H1 (cell line): Measurements from ENCODE around the gene FGF14. TPM values are rescaled to one million over a fixed set of nuclear protein-coding genes. Genes with fewer than 3 reads are reported as not detected.

ENCODE experiments used
- CTCF ChIA-PET: fragments of 300-600 bp; sonication (Branson Sonifier 250); formaldehyde crosslinking; loops from one replicate; lab custom pipeline; 2021; ENCODE audit not compliant: partially characterized antibody; lab: Charles Lee
- POLR2A ChIA-PET: fragments of 300-600 bp; sonication (Branson Sonifier 250); formaldehyde crosslinking; loops from one replicate; lab custom pipeline; 2021; ENCODE audit warnings: inconsistent platforms; ENCODE audit not compliant: partially characterized antibody; lab: Charles Lee
- DNase-seq, 2 experiments: peaks; one replicate each; pipeline versions ENCODE4 v3.0.0 to v3.0.0-alpha.2; 2010 to 2022; ENCODE audit warnings: low spot score in 2 of 2, low read depth in 1 of 2, mixed read lengths in 1 of 2
- FAIRE-seq: peaks from 2 replicates; lab custom pipeline; 2011; peaks lifted over from hg19 to GRCh38; lab: Jason Lieb, UNC
- H2AFZ ChIP-seq: 2 replicates; pipeline ENCODE4 v1.8.1; 2012; ENCODE audit warnings: low read length, inconsistent platforms
- H2AK5ac ChIP-seq: 2 replicates; pipeline ENCODE4 v1.6.1; 2013; ENCODE audit warnings: low read depth, low read length
- H2BK120ac ChIP-seq: replicated peaks from 2 replicates; pipeline ENCODE3; 2013; ENCODE audit warnings: low read depth, low read length, inconsistent platforms
- H2BK12ac ChIP-seq: 2 replicates; pipeline ENCODE4 v1.6.1; 2013; ENCODE audit warnings: low read depth, low read length
- H2BK15ac ChIP-seq: 2 replicates; pipeline ENCODE4 v1.6.1; 2013; ENCODE audit warnings: low read length
- H2BK20ac ChIP-seq: 2 replicates; pipeline ENCODE4 v1.6.1; 2013; ENCODE audit warnings: low read length
- H2BK5ac ChIP-seq: 2 replicates; pipeline ENCODE4 v1.6.1; 2013; ENCODE audit warnings: low read depth, low read length
- H3K14ac ChIP-seq: 2 replicates; pipeline ENCODE4 v1.6.1; 2013; ENCODE audit warnings: inconsistent platforms; ENCODE audit not compliant: insufficient read length
- H3K18ac ChIP-seq: 2 replicates; pipeline ENCODE4 v1.6.1; 2013; ENCODE audit warnings: low read length; ENCODE audit errors: extremely low read depth
- H3K23ac ChIP-seq: 2 replicates; pipeline ENCODE4 v1.6.1; 2013; ENCODE audit warnings: inconsistent platforms; ENCODE audit not compliant: insufficient read length
- H3K23me2 ChIP-seq: 2 replicates; pipeline ENCODE4 v1.6.1; 2013; ENCODE audit warnings: low read depth, low read length
- H3K27ac ChIP-seq: 2 replicates; pipeline ENCODE4 v1.6.1; 2011; ENCODE audit warnings: low read depth, low read length, inconsistent platforms
- H3K27me3 ChIP-seq, 4 experiments: replicated peaks in 1 of 4; 1 replicate in 1 of 4; 2 replicates in 3 of 4; pipeline versions ENCODE4 v1.6.1 to v1.8.1; 2011 to 2013; ENCODE audit warnings: low read length in 3 of 4, mild to moderate bottlenecking in 3 of 4, inconsistent platforms in 2 of 4, mixed read lengths in 2 of 4, moderate library complexity in 1 of 4; ENCODE audit not compliant: control insufficient read depth in 3 of 4, insufficient read depth in 3 of 4; ENCODE audit errors: extremely low read depth in 1 of 4
- H3K36me3 ChIP-seq, 4 experiments: 2 replicates each; pipeline versions ENCODE4 v1.6.1 to v1.8.1; 2011 to 2013; ENCODE audit warnings: mild to moderate bottlenecking in 4 of 4, low read length in 3 of 4, moderate library complexity in 2 of 4, control low read depth in 1 of 4, inconsistent platforms in 1 of 4; ENCODE audit not compliant: insufficient read depth in 4 of 4, control insufficient read depth in 2 of 4
- H3K4ac ChIP-seq: replicated peaks from 2 replicates; pipeline ENCODE3; 2013; ENCODE audit warnings: low read length, low read depth, mixed read lengths, inconsistent platforms; ENCODE audit not compliant: insufficient read length
- H3K4me1 ChIP-seq, 4 experiments: replicated peaks in 1 of 4; 1 replicate in 1 of 4; 2 replicates in 3 of 4; pipeline versions ENCODE4 v1.6.1 to v1.8.1; 2011 to 2013; ENCODE audit warnings: low read length in 3 of 4, inconsistent platforms in 2 of 4, mixed read lengths in 1 of 4; ENCODE audit not compliant: insufficient read depth in 4 of 4, control insufficient read depth in 3 of 4
- H3K4me2 ChIP-seq, 2 experiments: 2 replicates each; pipeline versions ENCODE4 v1.6.1 to v1.8.1; 2011 to 2013; ENCODE audit warnings: low read depth in 2 of 2, low read length in 2 of 2, control low read depth in 1 of 2, inconsistent platforms in 1 of 2, mild to moderate bottlenecking in 1 of 2; ENCODE audit not compliant: insufficient read depth in 1 of 2
- H3K4me3 ChIP-seq, 4 experiments: fragments of 200-600, 300-600 bp in 1 of 4; sonication (generic), shearing (Covaris generic), sonication (Bioruptor Twin) in 1 of 4; 2 replicates each; pipeline versions ENCODE4 v1.5.1 to v1.8.1; 2011 to 2016; ENCODE audit warnings: low read length in 4 of 4, low read depth in 3 of 4, control low read depth in 2 of 4, inconsistent platforms in 2 of 4, mild to moderate bottlenecking in 2 of 4, mixed read lengths in 1 of 4, moderate library complexity in 1 of 4; ENCODE audit not compliant: insufficient read depth in 2 of 4; ENCODE audit errors: extremely low read depth in 1 of 4
- H3K56ac ChIP-seq: replicated peaks from 2 replicates; pipeline ENCODE3; 2013; ENCODE audit warnings: low read depth, mild to moderate bottlenecking, mixed read lengths, low read length, inconsistent platforms; ENCODE audit not compliant: insufficient read length
- H3K79me1 ChIP-seq: 2 replicates; pipeline ENCODE4 v1.6.1; 2013; ENCODE audit warnings: low read depth, low read length, control low read depth
- H3K79me2 ChIP-seq, 2 experiments: 2 replicates each; pipeline versions ENCODE4 v1.6.1 to v1.8.1; 2012 to 2013; ENCODE audit warnings: low read length in 2 of 2, mild to moderate bottlenecking in 2 of 2, inconsistent platforms in 1 of 2; ENCODE audit not compliant: insufficient read depth in 2 of 2, control insufficient read depth in 1 of 2
- H3K9ac ChIP-seq, 4 experiments: replicated peaks in 1 of 4; 1 replicate in 1 of 4; 2 replicates in 3 of 4; pipeline versions ENCODE4 v1.6.1 to v1.8.1; 2011 to 2013; ENCODE audit warnings: low read depth in 3 of 4, low read length in 3 of 4, control low read depth in 2 of 4, mild to moderate bottlenecking in 2 of 4, moderate library complexity in 2 of 4, inconsistent platforms in 1 of 4; ENCODE audit errors: extremely low read depth in 1 of 4
- H3K9me3 ChIP-seq, 2 experiments: 2 replicates each; pipeline versions ENCODE4 v1.6.1 to v1.8.1; 2012 to 2013; ENCODE audit warnings: mild to moderate bottlenecking in 2 of 2, moderate library complexity in 2 of 2, control low read depth in 1 of 2, inconsistent platforms in 1 of 2, low read depth in 1 of 2, low read length in 1 of 2, mixed read lengths in 1 of 2; ENCODE audit not compliant: insufficient read depth in 2 of 2
- H4K20me1 ChIP-seq, 2 experiments: replicated peaks in 1 of 2; 2 replicates each; pipeline versions ENCODE3 to v1.8.1; 2011 to 2013; ENCODE audit warnings: inconsistent platforms in 2 of 2, low read length in 2 of 2, mild to moderate bottlenecking in 1 of 2; ENCODE audit not compliant: insufficient read depth in 2 of 2, control insufficient read depth in 1 of 2
- H4K5ac ChIP-seq: 2 replicates; pipeline ENCODE4 v1.6.1; 2013; ENCODE audit warnings: low read length, low read depth, mixed read lengths, inconsistent platforms; ENCODE audit not compliant: insufficient read length
- H4K8ac ChIP-seq: 2 replicates; pipeline ENCODE4 v1.8.0; 2013; ENCODE audit warnings: mild to moderate bottlenecking, moderate library complexity, low read length, inconsistent platforms; ENCODE audit not compliant: insufficient read depth; ENCODE audit errors: extremely low read depth
- H4K91ac ChIP-seq: replicated peaks from 2 replicates; pipeline ENCODE3; 2013; ENCODE audit warnings: low read length, mixed read lengths, inconsistent platforms; ENCODE audit not compliant: insufficient read length
- ASH2L ChIP-seq: fragments of 200-600, 300-600 bp; sonication (generic); IDR thresholded peaks from one replicate; pipeline ENCODE4 v1.7.1; 2017; ENCODE audit warnings: low read length
- BRCA1 ChIP-seq: IDR thresholded peaks from 2 replicates; pipeline ENCODE4 v1.6.1; 2012; ENCODE audit warnings: low read depth, low read length, improper control_type of control experiment
- CTBP2 ChIP-seq: IDR thresholded peaks from 2 replicates; pipeline ENCODE4 v1.7.0; 2011; ENCODE audit warnings: borderline replicate concordance, mild to moderate bottlenecking, moderate library complexity, mixed read lengths, low read length; ENCODE audit not compliant: insufficient read depth, insufficient read length
- EZH2 ChIP-seq: fragments of 200-600 bp; sonication (generic); IDR thresholded peaks from 2 replicates; pipeline ENCODE4 v1.7.1; 2012; ENCODE audit warnings: low read depth, mild to moderate bottlenecking, moderate library complexity, low read length, inconsistent platforms; ENCODE audit not compliant: severe bottlenecking
- PHF8 ChIP-seq: fragments of 200-600 bp; sonication (generic); conservative IDR thresholded peaks from 2 replicates; pipeline ENCODE4 v1.7.1; 2012; ENCODE audit warnings: low read depth, mild to moderate bottlenecking, inconsistent platforms, low read length, moderate library complexity
- SIRT6 ChIP-seq: IDR thresholded peaks from one replicate; pipeline ENCODE4 v1.7.1; 2012; ENCODE audit warnings: low read length, inconsistent platforms
- SRF ChIP-seq: IDR thresholded peaks from 2 replicates; pipeline ENCODE4 v1.6.1; 2011; ENCODE audit warnings: mild to moderate bottlenecking, low read depth, low read length, moderate library complexity
- WGBS, 2 experiments: shearing (Covaris generic) in 1 of 2; methylation state at CpG; one replicate each; pipeline versions ENCODE4 v1.1.6 to v1.1.7; 2013 to 2015; ENCODE audit warnings: low lambda C conversion rate in 2 of 2, mixed read lengths in 2 of 2, inconsistent platforms in 1 of 2, low coverage in 1 of 2, missing lambda C conversion rate in 1 of 2; ENCODE audit not compliant: insufficient replicate concordance in 2 of 2, insufficient coverage in 1 of 2, insufficient read length in 1 of 2; ENCODE audit errors: extremely low coverage in 1 of 2, missing lambda C conversion rate in 1 of 2; 5-methylcytosine and 5-hydroxymethylcytosine counted together
- polyA plus RNA-seq, 7 experiments: library from polyadenylated mRNA; depleted of rRNA in 3 of 7; stranded (reverse) in 5 of 7; unstranded in 2 of 7; fragments of >200 nt in 5 of 7; fragments of 200-250 nt in 2 of 7; gene quantifications; 1 replicate in 5 of 7; 2 replicates in 1 of 7; 4 replicates in 1 of 7; pipeline versions ENCODE4 v1.2.1 to v1.2.3, GENCODE V29; 2011 to 2013; ENCODE audit warnings: missing spikeins in 2 of 7, mixed read lengths in 2 of 7
- total RNA-seq: library from RNA; stranded (reverse); fragmentation: NEBNext Ultra II Directional; extraction: Animal tissue kit (Norgen Biotek cat#: 25700); gene quantifications from 2 replicates; pipeline ENCODE4 v1.2.1, GENCODE V29; 2021
- TF ChIP-seq, protein P1 (sequence below): IDR thresholded peaks from 2 replicates; pipeline ENCODE4 v1.6.1; 2011; ENCODE audit warnings: low read length, improper control_type of control experiment

Gene FGF14
- total and polyA plus RNA-seq, 2 of the 8 experiments (the other 6 are each of a cell fraction or from before 2014, with no cell fraction given) = 0.05 to 0.58 TPM

GRCh38 chr13:101661839-101662238 is 740.0 kb downstream of the FGF14 start:
- no peak overlapping the region for H3K14ac ChIP-seq
- no peak overlapping the region for H4K5ac ChIP-seq
- no peak overlapping the region for H3K4me2 ChIP-seq
- H3K36me3 ChIP-seq = no peaks in the 10 kb centered on the region
- WGBS, 2 experiments = 66% methylated on average over 4 of the region's 4 CpGs; no CpG with 5 or more reads in 1 of the 2 experiments
- no peaks in the 10 kb centered on the region for H3K9me3 ChIP-seq
- POLR2A ChIA-PET = no interaction called here
- H3K4ac ChIP-seq = no peak overlapping the region
- no peak overlapping the region for H2BK20ac ChIP-seq
- no peak overlapping the region for H2AFZ ChIP-seq
- H2AK5ac ChIP-seq = no peak overlapping the region
- no peak for FAIRE-seq
- H4K8ac ChIP-seq = no peak overlapping the region
- CTCF ChIA-PET = no interaction called here
- no peaks in the 10 kb centered on the region for H3K79me1 ChIP-seq
- H3K27ac ChIP-seq = no peak overlapping the region
- no peak overlapping the region for H2BK120ac ChIP-seq
- no peak overlapping the region for H3K4me3 ChIP-seq
- TF ChIP-seq SIRT6 = no peak
- TF ChIP-seq CTBP2 = no peak
- no peak for TF ChIP-seq EZH2
- no peak for TF ChIP-seq ASH2L
- TF ChIP-seq BRCA1 = no peak
- TF ChIP-seq SRF = no peak
- no peak for TF ChIP-seq PHF8
- TF ChIP-seq, protein P1, sequence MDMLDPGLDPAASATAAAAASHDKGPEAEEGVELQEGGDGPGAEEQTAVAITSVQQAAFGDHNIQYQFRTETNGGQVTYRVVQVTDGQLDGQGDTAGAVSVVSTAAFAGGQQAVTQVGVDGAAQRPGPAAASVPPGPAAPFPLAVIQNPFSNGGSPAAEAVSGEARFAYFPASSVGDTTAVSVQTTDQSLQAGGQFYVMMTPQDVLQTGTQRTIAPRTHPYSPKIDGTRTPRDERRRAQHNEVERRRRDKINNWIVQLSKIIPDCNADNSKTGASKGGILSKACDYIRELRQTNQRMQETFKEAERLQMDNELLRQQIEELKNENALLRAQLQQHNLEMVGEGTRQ = no peak
- H2BK5ac ChIP-seq = no peak overlapping the region
- no peak overlapping the region for H3K18ac ChIP-seq
- H3K27me3 ChIP-seq = no peaks in the 10 kb centered on the region
- H3K4me1 ChIP-seq = no peaks in the 10 kb centered on the region
- H3K23me2 ChIP-seq = no peaks in the 10 kb centered on the region
- H3K23ac ChIP-seq = no peak overlapping the region
- no peak for DNase-seq
- no peak overlapping the region for H2BK15ac ChIP-seq
- H4K20me1 ChIP-seq = no peaks in the 10 kb centered on the region
- H3K56ac ChIP-seq = no peak overlapping the region
- no peak overlapping the region for H2BK12ac ChIP-seq
- no peak overlapping the region for H3K9ac ChIP-seq
- no peaks in the 10 kb centered on the region for H3K79me2 ChIP-seq
- no peak overlapping the region for H4K91ac ChIP-seq
